ENCODE results near the gene SLC7A1.

Gene SLC7A1

DNA sequence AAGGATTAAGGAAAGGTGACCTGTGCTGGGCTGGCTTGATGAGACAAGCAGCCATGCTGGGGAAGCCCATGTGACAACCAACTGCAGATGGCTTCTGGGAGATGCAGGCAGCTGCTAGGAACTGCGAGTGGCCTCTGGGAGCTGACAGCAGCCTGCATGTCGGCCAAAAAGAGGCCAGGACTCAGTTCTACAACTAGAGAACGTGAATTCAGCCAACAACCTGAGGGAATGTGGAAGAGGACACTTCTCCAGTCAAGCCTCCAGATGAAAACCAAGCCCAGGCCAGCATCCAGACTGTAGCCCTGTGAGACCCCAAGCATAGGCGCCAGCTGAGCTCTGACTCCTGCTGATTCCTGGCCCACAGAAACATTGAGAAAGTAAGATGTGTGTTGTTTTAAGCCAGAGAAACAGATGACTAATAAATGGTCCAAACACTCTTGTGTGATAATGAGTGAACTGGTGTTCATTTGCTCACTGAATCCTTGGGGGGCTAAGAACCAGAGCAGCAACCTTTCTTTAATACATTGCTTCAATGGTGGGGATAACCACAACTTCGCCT, 45.0 kb downstream of the SLC7A1 start:
- DNase-seq = no peak

DNA sequence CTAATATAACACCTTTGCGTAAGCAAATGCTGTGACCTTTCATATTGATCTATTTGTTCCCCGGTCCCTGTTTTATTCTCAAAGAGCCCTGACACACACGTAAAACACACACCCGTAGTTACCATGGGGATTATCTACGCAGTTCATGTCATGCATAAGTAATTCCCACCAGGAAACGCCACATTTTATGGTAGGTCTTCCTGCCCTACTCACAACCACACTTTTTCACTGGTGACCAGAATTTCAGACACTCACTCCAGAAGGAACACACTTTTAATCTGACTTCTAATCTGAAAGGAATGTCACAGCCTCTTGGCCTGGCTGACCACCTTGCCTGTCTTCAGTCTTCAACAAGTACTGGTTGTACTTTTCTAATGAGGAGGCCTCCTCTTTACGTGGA, 46.8 kb downstream of the SLC7A1 start:
- no peak for DNase-seq

DNA sequence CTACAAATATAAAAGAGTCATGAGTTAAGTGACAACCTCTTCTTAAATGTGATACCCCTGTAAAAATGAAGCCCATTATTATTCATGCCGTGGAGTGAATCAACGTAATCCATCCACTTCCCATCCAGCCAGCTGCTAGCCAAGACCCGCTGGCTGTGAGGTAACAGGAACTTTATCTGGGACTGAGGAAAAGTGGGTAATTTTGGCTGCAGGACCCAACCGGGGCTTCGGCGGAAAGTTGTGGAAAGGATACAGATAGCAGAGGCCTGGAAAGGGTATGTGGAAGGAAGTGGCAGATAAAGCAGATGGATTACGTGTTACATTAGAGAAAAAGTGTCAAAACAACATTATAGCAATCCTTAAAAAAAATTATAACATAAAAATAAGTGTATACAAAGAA, 48.3 kb downstream of the SLC7A1 start:
- DNase-seq = no peak

DNA sequence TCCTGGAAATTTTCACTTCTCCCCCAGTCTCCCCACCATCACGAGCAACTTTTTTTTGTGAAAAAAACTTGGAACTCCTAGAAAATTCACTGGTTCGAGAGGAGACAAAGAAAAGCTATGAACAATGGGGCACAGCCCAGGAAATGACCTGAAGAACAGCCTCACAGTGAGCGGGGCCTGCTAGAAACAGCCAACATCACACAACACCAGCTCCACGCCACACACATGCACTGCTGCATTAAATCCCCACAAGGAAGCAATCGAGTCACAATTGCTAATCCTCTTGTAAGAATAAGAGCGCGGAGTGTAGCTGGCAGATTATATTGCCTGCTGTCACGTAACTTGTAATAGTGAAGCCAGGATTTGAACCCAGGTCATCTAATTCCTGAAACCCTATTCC, 48.8 kb downstream of the SLC7A1 start:
- DNase-seq = no peak

DNA sequence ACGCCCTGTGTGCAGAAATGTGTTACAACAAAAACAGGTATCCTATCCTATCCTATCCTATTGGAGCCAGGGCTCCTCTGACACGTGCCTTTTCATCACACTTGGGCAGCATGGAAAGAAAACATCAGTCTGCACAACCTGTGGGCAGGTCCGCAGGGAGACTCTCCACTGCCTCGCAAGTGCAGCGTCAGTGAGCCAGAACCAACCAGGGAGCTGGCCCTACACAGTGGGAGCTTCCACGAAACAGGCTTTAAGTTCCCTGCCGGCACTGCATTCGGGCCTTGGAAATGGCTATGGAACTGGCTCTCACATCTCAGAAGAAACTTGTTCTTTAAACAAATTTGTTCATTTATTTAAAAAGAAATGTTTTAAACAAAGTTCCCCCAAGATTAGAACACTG, 49.5 kb downstream of the SLC7A1 start:
- DNase-seq = no peak

DNA sequence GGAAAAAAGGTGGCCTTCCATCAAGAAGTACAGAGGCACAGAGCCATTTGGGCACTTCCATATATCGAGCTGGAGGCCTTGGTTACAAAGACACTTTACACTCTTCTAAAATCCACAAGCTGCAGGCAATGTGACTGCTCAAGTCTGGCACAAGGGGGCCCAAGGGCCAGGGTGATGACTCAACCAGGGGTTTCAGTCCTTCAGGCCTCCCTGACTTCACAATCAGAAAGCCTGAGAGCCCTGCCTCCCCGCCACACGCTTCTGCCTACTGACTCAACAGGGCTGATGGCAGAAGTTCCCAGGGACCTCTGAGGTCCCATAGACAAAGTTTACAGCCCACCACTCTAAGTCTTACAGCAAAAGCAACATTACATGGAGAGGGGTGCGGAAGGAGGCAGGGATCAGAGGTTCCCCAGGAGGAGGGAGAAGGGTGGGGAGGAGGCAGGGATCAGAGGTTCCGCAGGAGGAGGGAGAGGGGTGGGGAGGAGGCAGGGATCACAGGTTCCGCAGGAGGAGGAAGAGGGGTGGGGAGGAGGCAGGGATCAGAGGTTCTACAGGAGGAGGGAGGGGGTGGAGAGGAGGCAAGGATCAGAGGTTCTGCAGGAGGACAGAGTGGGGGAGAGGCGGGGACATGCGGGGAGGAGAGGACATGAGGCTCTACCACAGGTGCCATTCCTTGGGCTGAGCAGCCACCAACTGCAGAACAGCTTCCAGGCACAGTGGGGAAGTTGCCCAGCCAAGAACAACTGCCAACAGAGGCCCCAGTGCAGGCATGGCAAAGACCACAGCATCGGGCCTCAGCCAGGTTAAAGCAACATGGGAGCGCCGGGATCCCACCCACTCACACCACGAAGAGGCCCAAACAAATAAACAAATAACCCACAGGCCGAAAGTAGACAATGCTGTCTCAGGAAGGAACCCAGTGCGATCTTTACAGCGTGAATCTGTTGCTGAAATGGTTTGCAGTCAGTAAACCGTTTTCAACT, 52.0 kb downstream of the SLC7A1 start:
- no peak for DNase-seq

DNA sequence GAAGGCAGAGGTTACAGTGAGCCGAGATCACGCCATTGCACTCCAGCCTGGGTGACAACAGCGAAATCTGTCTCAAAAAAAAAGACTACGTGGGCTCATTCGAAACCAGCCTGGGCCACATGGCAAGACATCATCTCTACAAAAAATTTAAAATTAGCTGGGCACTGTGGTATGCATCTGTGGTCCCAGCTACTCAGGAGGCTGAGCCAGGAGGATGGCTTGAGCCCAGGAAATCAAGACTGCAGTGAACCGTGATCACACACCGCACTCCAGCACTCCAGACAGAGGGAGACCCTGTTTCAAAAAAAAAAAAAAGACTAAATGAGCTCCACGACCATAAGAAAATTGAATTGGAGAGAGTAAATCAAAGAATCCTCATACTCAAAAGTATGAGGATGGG, 53.1 kb downstream of the SLC7A1 start:
- DNase-seq = no peak

DNA sequence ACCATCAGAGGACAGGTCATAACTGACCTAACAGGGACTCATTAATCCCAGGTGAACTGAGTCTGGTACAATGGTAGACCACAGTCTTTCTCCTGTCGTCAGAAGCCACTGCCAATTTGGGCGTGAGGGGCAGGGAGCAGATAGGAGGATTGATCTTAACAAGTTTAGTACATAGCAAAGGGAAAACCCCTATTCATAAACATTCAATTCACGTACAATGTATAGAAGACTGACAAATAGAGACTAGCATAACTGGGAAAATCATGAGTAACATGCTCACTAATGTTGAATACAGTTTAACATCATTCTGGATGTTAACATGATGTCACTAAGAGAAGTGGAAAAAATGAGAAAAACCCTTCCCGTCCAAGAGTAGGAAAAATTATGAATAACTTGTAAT, 54.1 kb downstream of the SLC7A1 start:
- DNase-seq = no peak

DNA sequence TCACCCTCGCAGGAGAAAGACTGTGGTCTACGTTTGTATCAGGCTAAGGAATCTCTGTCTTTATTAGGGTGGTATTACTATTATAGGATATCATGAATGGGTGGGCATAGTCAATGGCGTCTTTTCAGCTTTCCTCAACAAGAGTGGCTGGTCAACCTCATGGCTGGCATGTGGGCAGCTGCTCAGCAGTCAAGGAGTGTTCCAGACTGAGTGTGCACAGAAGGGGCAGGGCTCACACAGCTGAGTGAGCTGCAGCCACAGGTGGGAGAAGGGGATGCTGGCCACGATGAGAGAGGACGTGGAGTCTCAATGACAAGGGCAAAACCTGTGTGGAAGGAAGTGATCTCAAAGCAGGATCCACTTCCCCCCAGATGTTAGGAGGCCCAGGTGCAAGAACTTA, 54.7 kb downstream of the SLC7A1 start:
- no peak for DNase-seq

DNA sequence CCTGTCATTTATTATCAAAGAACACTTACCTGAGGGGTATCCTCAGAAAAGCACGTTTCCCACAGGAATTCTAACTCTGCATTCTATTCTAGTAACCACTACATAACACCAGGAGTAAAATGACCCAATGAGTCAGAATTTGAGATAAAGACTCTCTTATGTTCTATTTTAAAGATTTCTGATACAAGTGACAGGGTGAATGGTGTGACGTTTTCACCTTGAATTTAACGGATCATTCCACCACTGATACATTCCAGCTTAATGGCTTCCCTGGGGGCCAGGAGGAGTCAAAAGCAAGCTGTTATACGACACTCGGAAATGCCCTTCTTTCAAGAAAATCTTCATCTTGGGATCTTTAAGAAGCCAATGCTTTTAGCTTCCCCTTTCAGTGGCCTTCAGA, 55.2 kb downstream of the SLC7A1 start:
- DNase-seq = no peak

DNA sequence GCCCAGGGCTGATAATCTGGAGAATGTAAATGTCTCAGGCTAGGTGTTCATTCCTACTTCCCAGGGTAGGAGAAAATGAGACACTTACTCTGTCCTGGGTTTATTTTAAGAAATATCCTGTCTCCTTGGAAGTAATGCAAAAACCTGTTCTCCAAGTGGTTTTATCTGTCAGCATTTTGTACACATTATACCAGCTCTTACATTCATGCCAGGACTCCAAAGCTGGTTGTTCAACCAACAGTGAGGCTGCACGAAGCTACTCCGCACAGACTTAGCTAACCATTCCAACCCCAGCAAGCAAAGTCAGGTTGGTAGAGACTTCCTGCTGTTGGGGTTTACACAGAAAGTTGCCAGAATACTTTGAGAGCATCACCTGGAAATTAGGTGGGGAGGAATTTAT, 55.6 kb downstream of the SLC7A1 start:
- DNase-seq = no peak

DNA sequence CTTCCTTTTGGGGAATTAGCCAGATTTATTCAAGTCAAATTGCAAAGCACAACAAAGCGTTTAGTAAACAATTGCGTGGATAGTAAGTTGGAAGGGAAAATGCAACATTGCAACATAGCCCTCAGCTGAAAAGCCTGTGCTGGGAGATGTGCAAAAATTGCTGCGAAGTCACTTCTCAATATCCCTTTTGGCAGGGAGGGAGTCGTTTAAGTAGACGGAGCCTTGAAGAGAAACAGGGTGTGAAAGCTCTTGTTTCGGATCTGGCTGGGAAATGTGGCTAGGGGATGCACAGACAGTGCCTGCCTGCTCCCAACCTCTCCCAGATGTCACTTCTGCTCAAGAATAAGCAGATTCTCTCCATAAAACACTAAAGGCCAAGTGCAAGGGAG, 56.8 kb downstream of the SLC7A1 start:
- no peak for DNase-seq

DNA sequence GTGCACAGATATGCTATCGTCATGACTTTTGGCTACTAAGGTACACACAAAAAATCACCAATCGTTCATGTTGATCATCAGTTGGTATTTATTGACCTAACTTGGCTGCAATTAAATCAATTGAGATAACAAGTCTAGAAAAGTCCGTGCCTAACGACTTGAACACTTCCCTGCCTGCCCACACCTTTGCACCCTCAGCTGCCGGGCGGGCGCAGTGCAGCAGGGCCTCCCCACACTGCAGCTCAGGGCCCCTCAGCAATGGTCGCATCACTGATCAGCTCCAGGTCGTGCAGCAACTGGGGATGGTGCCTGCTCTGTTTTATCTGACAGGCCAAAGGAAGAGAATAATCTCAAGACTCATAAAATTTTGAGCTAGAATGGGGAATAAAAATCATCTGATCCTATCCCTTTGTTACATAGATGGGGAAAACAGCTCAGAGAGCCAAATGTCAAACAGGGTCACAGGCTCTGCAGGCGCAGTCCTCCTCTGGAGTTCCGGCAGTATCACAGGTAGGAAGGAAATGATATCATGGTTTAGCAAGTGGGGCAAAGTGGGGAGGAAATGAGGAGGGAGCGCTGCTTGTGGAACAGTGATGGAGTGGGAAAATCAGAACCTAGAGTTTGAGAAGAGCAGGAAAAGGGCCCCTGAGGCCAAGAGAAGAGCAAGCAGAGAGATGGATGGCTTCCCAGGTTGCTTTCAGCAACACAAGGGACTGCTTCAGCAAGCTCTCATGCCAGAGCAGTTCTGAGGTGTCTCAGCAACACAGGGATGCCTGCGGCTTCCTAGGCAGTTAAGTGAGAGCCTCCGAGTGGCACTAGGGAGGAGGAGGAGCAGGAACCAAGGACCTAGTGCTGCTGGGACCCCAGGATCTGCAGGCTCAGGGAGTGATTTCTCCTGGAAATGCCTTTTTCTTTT, 57.5 kb downstream of the SLC7A1 start:
- no peak for DNase-seq

DNA sequence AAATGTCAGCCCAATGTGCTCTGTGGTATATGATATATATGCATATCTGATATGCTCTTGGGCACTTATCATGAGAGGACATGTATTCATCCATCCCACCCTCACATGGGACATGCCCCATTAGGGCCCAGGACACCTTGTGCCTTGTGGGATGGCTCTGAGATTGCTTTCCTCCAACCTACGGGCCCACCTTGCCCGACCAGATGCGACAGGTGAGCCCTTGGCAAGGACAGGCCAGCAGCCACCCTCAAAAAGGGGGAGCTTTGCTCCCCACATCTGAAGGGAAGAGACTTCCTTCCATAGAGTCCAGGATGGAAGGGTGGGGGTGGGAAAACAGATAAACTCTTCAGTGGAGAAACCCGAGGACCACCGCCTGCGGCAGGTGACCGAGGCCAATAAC, 58.6 kb downstream of the SLC7A1 start:
- no peak for DNase-seq

DNA sequence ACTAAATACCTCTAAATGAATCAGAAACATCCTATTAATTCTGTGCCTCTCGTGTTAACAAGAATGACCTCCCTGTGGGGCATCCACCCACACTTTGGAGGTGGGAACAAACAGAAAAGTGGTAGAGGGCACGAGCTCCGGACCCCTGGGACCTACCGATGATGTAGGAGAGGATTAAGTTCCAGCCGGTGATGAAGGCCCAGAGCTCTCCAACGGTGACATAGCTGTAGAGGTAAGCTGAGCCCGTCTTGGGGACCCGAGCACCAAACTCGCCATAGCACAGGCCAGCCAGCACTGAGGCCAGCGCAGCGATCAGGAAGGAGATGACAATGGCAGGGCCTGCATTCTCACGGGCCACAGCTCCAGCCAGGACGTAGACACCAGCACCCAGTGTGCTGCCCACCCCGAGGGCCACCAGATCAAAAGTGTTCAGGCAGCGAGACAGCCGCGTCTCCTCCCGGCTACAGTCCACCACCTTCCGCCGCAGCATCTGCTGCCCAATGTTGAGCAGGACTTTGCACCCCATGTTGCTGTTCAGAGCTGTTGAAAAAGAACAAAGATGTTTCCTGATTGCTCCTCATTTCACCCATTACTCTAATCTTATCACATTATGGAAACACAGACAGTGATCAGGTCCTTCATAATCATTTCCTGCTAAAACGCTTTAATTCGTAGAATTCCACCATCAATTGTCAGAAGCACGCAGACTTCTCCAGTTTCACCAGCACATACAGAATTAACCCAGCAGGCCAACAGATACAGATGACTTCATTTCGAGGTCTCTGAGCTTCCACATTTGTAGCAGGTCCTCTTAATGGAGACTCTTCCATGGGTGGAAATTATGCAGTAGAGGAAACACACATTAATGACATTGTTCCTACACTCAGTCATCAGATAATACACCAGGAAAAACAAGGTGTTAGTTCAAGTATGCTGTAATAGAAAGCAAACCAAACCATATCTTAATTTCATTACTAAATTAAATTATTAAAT, 59.5 kb downstream of the SLC7A1 start:
- no peak for DNase-seq

DNA sequence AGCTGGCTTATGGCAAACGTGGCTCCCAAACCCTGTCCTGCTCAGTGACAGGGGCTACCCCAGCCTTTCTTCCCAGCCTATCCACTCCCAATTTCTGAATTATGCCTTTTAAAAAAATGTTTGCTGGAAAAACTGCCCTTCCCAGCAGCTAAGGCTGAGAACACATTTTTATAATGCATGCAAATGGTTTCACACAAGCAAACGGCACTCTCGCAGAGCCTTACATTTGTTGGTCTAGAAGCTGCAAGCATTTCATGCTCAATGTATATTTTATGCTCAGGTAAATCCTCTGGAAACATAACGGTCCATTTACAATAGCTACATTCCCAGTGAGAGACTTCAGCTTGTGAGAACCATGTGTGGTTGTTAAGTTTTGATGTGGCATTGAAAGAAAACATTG, 61.4 kb downstream of the SLC7A1 start:
- DNase-seq = no peak

DNA sequence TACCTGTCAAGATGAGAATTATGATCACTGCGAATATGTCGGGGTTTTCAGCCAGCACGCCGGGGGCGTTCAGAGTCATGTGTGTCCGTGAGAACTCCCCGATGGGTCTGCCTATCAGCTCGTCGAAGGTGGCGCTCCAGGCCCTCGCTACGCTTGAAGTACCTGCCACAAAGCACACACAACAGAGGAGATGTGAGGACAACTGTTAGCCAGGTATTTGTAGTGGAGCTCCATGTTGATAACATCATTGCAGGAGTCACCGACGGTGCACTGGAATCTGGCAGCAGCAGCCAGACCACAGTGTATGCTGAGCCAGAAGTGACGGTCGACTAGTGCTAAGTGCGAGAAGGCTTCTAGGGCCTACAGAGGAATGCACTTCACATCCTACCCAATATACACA, 62.7 kb downstream of the SLC7A1 start:
- no peak for DNase-seq

DNA sequence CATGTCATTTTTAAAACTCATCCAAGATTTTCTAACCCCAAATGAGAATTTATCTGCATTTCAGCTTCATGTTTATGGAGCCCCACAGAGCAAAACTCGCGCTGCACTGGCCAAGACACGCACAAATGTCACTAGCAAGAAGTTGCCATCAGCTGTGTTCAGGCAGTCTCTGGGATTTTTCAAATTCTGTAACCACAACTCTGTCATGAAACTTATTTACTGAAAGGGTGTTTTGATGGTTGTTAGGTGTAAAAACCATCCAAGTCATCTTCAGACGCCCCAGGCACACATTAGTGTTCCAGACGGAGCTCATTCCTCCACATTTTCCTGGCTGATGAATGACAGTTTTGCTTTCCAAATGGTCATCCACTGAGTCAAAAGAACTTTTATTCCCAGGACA, 63.4 kb downstream of the SLC7A1 start:
- no peak for DNase-seq

DNA sequence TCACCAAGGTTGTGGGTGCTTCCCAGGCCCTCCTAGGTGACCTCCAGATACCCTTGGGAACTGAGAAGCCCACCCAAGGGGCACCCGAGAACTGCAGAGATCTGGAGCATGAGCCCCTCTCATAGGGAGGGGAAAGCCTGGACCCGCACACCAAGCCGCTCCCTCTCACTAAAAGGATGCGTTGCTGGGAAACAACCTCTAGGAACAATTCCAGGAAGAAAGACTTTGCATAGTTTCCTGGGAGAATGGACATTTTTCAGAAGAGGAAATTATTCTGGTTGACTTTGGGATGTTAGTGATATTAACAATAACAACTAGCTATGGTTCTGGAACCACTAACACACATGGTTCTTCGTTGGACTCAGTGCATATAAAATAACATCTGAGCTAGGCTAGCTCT, 64.6 kb downstream of the SLC7A1 start:
- DNase-seq = no peak

DNA sequence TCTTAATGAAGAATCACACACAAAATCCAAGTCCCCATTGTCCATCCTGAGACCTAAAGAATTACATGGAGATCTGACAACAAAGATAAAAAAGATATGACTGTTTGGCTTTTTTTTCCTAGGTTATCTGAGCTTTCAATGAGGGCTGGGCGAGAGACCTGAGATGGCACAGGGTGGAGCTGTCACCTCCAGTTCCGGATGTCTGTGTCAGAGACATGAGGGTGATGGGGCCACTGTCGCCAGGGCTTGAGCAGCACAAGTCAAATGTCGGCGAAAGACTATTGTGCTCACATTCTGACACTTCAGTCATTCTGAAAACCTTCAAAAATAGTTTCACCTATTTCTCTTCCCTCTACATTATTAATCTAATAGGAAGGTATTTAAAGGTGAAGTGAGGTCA, 65.7 kb downstream of the SLC7A1 start:
- no peak for DNase-seq

DNA sequence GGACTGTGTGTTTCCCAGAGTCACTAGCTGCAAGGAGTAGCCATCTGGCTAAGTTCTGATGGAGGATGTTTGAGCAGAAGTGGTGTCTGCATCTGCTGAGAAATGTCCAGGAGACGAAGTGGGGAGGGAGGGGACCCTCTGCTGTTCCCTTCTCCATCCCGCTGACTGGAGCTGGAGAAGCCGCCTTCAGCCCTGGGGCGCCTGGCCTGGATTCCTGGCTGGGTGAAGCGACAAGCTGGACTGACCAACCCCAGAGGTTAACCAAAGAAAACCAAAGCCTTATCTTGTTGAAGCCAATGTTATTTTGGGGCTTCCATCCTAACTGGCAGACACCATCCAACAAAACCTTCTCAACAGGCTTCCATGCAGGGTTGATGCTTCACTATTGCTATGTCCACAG, 67.6 kb downstream of the SLC7A1 start:
- DNase-seq = no peak

DNA sequence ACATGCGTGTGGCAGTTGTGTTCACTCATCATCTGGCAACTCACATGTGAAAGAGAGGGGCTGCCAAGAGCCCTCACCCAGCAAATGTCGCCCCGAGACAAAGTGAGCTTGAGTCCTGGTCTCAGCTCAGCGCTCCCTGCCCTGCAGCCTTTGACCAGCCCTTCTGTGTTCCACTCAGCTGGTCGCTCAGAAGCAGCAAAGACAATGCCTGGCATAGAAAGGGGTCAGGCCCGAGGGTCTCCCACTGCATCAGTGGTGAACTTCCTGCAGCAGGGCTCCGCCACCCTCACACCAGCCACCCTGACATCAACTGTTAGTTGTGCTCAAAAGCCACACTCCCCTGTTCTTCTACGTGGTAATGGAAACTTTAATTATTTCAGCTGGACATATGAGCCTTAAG, 68.0 kb downstream of the SLC7A1 start:
- no peak for DNase-seq
